Measurements from ENCODE around the gene DHRS13. TPM values are rescaled to one million over a fixed set of nuclear protein-coding genes. Genes with fewer than 3 reads are reported as not detected.

The DHRS13 gene
- total and polyA plus RNA-seq, 11 donors, result 2.2 to 6.3 (median 2.9) TPM

GRCh38 chr17:28948342-28948741, 45.5 kb upstream of the DHRS13 start:
- peaks cover 0 to 26% (median 4%) of the 10 kb centered on the region in 9 donors for H3K36me3 ChIP-seq
- DNase-seq (no peak), ATAC-seq (no peak)
- peak overlapping the region; percentile 90 to 100 (median 96) for H3K27ac ChIP-seq
- H3K9me3 ChIP-seq, result no peaks in the 10 kb centered on the region
- H3K27me3 ChIP-seq, result no peaks in the 10 kb centered on the region
- H3K4me1 ChIP-seq, result peaks cover 0 to 74% (median 54%) of the 10 kb centered on the region in 12 donors
- WGBS, 4 donors, result 19 to 25% (median 20%) methylated on average over 4 of the region's 4 CpGs
- peak overlapping the region in 11 of 12 donors; percentile 74 to 99 (median 91) for H3K4me3 ChIP-seq
- intact Hi-C loops (cut with DNase I), result loop anchor here in 6 of 10 donors (5.0 to 10.0 kb wide), 7 partner anchors 46 to 614 kb away; partner anchors contain the start of genes DHRS13 (in 3 of the 6), FLOT2 (in 1 of the 6), IFT20 (in 1 of the 6) and NUFIP2 (in 1 of the 6)
- no peak for TF ChIP-seq CTCF (IDR thresholded peaks at IDR 0.05)

GRCh38 chr17:28947639-28948038, 44.8 kb upstream of the DHRS13 start:
- ATAC-seq (no peak), DNase-seq (no peak)
- TF ChIP-seq POLR2A (IDR thresholded peaks at IDR 0.05), result no peak
- TF ChIP-seq CTCF (IDR thresholded peaks at IDR 0.05), result no peak
- Histone ChIP-seq H3K4me1 (peaks cover 0 to 67% (median 50%) of the 10 kb centered on the region in 12 donors), H3K9me3 (no peaks in the 10 kb centered on the region), H3K27me3 (no peaks in the 10 kb centered on the region), H3K27ac (peak overlapping the region in 8 of 12 donors; percentile 8 to 100 (median 97)), H3K36me3 (peaks cover 0 to 32% (median 11%) of the 10 kb centered on the region in 9 donors), H3K4me3 (peak overlapping the region in 2 of 12 donors; percentile 89 to 93)
- WGBS, 4 donors, result 25 to 42% (median 29%) methylated on average over 3 of the region's 3 CpGs
- intact Hi-C loops (cut with DNase I), result loop anchor here in 6 of 10 donors (5.0 to 10.0 kb wide), 7 partner anchors 45 to 613 kb away; partner anchors contain the start of genes DHRS13 (in 3 of the 6), FLOT2 (in 1 of the 6), IFT20 (in 1 of the 6) and NUFIP2 (in 1 of the 6)

- Histone ChIP-seq H3K4me3 (peak overlapping the region in 1 of 12 donors; percentile 8), H3K4me1 (peaks cover 0 to 79% (median 56%) of the 10 kb centered on the region in 12 donors), H3K27me3 (no peaks in the 10 kb centered on the region), H3K9me3 (no peaks in the 10 kb centered on the region), H3K27ac (peak overlapping the region in 10 of 12 donors; percentile 10 to 73 (median 48)), H3K36me3 (peaks cover 0 to 32% (median 13%) of the 10 kb centered on the region in 9 donors)
- 26 to 39% (median 32%) methylated on average over 4 of the region's 4 CpGs for WGBS, 4 donors
- intact Hi-C loops (cut with DNase I), result loop anchor here in 6 of 10 donors (5.0 to 10.0 kb wide), 7 partner anchors 44 to 611 kb away; partner anchors contain the start of genes DHRS13 (in 3 of the 6), FLOT2 (in 1 of the 6), IFT20 (in 1 of the 6) and NUFIP2 (in 1 of the 6)
- DNase-seq, result no peak
- ATAC-seq, result peak in 1 of 4 donors; percentile 1
- TF ChIP-seq POLR2A (IDR thresholded peaks at IDR 0.05) (no peak), CTCF (IDR thresholded peaks at IDR 0.05) (no peak)
Observed at GRCh38 chr17:28946239-28946638, 43.4 kb upstream of the DHRS13 start.
